GM18502 (cell line): ENCODE data around the gene SLC7A10.

Experiments used
- ATAC-seq: cut with Tn5 transposase; IDR thresholded peaks from one replicate; pipeline ENCODE4 v1.9.1; 2021; ENCODE audit warnings: mild to moderate bottlenecking; ENCODE audit not compliant: unreplicated experiment, poor library complexity

The SLC7A10 gene

GRCh38 chr19:33225458-33225926 lies at the start of gene SLC7A10:
Gene SLC7A10, minus strand, starts transcription at chr19:33225850. Its CDS starts 147 bp downstream, at chr19:33225703.
- ATAC-seq, result no peak

DNA sequence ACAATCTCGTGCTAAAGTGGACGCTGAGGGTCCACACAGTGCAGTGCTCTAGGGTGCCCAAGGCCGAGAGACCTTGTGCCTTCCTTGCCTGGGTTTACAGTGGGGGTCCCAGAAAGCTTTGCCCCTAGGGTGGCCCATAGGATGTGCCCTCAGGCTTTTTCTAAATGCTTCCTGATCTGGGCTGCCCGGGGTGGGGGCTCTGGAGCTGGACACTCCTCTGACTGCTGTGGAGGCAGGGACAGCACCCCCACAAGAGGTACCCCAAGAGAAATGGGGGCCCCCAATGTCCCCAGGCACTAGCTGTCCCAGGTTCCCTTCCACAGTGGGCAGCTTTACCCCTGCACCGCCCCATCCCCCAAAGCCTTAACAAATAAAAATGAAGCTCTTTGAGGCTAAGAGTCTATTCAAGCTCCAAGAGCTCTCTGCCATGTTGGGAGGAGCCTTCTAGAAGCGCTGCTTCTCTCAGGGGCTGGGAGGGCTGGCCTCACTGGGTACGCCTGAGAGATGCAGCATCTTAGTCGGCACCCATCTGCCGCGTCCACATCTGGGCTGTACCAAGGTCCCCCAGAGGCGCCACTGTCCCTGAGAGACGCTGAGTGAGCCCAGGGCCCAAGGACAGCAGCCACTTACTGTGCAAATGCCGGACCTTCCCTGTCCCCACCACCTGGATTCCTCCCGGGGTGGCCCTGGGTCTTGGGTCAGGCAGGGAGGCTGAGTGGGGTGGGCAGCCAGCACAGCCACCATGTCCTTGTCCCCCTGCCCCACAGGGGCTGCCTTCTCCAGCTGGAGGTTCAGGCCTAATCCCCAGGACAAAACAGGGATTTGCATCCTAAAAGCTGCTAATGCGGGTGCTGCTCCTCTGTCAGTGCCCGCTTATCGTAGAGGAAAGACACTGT lies 49.3 kb upstream of the SLC7A10 start:
- no peak for ATAC-seq

- ATAC-seq, result no peak
These were observed 48.4 kb upstream of the SLC7A10 start for GRCh38 chr19:33273881-33274662.

- ATAC-seq, result no peak
These were observed 47.6 kb upstream of the SLC7A10 start for GRCh38 chr19:33273065-33273736.

DNA sequence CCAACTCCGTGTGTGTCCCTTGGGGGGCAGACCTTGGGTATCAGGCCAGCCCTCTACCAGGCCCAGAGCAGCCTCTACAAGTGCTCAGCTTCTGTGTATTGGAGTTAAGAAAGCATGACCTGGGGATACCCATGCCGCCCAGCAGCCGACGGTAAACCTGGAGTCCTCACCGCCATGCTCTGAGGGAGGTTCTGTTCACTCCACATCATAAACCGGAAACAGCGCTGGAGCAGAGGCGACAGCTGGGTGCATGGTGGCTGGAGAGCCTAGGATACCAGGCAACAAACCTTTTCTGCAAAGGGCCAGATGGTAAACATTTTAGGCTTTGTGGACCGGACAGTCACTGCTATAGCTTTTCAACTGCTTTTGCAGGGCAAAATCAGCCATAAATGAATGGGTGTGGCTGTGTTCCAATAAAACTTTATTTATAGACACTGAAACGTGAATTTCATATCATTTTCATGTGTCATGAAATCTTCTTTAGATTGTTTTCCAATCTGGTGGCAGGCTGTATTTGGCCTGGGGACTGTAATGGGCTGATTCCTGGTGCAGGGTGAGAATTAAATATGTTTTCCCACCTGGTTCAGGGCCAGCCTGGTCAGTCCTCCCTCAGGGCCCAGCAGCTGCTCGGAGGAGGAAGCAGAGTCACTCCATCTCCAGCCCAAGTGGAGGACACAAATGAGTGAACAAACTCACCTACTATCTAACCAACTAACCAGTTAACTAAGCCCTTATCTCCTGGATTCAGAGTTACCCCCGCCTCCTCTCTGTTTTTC lies 45.8 kb upstream of the SLC7A10 start:
- no peak for ATAC-seq

GRCh38 chr19:33270769-33271168 lies 45.1 kb upstream of the SLC7A10 start:
- no peak for ATAC-seq

DNA sequence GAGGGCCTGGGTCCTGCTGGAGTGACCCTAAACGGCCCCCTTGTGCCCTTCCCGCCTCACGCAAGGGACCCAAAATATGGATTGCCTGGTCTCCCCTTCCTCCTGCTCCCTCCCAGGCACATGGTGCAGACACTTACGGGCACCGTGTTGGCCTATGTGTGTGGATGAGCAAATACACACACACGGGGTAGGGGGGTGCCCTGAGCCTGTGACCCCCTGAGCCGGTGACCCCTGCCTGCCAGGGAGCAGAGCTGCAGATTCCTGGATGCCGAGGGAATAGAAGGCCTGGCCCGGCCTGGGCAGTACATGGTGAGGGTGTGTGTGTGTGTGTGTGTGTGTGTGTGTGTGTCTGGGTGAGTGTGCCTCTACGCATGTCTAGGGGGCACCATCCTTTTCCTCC lies 43.4 kb upstream of the SLC7A10 start:
- no peak for ATAC-seq

- ATAC-seq, result no peak
These were observed 42.7 kb upstream of the SLC7A10 start for GRCh38 chr19:33268162-33268991.

GRCh38 chr19:33267706-33268105 lies 42.1 kb upstream of the SLC7A10 start:
- no peak for ATAC-seq

- no peak for ATAC-seq
These were observed 41.4 kb upstream of the SLC7A10 start for GRCh38 chr19:33266974-33267484.

GRCh38 chr19:33264881-33265445 lies 39.3 kb upstream of the SLC7A10 start:
- ATAC-seq, result no peak

- ATAC-seq, result no peak
These were observed 37.8 kb upstream of the SLC7A10 start for GRCh38 chr19:33263325-33264023.

DNA sequence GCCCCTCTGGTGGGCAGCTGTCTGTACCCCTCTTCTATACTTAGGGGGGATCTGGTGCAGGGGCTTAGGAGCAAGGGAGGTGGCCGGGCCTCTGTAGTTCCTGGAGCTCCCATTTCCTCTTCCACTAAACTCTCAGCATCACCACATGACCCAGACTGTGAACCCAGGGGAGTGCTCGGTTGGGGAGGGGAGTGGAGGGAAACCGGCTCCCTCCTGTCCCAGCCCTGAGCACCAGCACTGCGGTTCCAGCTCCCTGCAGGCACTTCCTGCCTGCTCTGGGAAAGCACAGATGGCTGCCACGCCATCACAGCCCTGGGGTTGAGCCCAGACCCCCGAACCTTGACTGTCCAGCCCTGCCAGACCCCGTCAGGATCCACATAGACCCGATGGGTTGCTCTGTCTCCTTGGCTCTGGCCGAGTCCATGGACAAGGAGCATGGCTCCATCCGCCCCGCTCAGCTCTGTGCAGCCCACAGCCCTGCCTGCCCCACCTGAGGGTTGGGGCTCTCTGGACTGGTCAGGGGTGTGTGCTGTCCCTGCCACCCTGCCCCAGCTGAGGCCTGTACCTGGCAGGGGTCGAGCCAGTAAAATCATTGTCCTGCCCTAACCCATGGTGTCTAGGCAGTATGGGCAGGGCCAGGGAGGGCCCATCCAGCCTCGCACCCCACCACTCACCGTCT lies 36.0 kb upstream of the SLC7A10 start:
- no peak for ATAC-seq

- ATAC-seq, result no peak
These were observed 35.2 kb upstream of the SLC7A10 start for GRCh38 chr19:33260628-33261418.

- ATAC-seq, result no peak
These were observed 33.9 kb upstream of the SLC7A10 start for GRCh38 chr19:33259539-33259938.

- no peak for ATAC-seq
These were observed 32.2 kb upstream of the SLC7A10 start for GRCh38 chr19:33257828-33258227.

DNA sequence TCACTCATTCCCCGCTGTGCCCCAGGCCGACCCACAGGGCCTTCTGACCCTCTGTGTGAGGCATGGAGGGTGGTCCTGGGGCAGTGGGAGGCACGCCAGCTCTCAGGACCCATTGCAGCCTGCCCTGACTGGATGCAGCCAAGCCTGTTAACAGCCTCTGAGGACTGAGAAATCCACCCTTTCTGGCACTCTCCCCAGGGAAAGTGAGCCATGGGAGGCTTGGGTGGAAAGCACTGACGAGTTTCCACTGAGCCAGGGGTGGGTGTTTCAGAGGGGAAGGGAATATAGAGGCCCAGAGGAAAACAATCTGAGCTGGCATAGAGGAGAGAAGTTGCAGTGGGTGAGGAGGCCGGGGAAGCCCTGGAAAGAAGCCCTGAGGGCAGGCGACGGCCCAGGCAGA lies 30.6 kb upstream of the SLC7A10 start:
- no peak for ATAC-seq
